ENCODE data around the gene CNTNAP3B. TPM values are rescaled to one million over a fixed set of nuclear protein-coding genes. Genes with fewer than 3 reads are reported as not detected.
A peak's percentile ranks its signal among the peaks of the same experiment; 100 is the strongest.
"Not testable (repeated sequence)": the region's sequence is repeated elsewhere in the genome, so short reads cannot be mapped to it uniquely, and the experiment has no call there.

Gene CNTNAP3B
- polyA plus RNA-seq, 2 of the 4 experiments (the other 2 are of a cell fraction), result 14.4 to 73.3 TPM

DNA sequence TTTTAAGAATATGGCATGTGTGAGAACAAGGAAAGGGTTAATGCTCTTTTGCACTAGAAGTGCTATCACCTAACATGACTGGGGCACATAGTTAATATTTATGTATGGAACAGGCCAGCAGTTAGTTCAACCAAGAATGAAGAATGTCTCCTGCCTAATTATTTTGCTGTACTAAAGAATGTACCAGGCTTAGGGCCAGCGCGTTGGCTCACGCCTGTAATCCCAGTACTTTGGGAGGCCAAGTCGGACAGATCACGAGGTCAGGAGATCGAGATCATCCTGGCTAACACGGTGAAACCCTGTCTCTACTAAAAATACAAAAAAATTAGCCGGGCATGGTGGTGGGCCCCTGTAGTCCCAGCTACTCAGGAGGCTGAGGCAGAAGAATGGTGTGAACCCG, 114.9 kb downstream of the CNTNAP3B start:
- CTCF ChIA-PET; H3K27ac ChIP-seq; DNase-seq (ENCODE audit: low read depth in 1 of 2, low spot score in 1 of 2); H3K4me1 ChIP-seq; H3K4me3 ChIP-seq; POLR2A ChIA-PET; H3K4me2 ChIP-seq; ATAC-seq; H3K9me3 ChIP-seq: not testable (repeated sequence)
- 90% methylated on average over 7 of the region's 9 CpGs for WGBS (ENCODE audit: missing lambda C conversion rate)
- FAIRE-seq, result peak; percentile 74

DNA sequence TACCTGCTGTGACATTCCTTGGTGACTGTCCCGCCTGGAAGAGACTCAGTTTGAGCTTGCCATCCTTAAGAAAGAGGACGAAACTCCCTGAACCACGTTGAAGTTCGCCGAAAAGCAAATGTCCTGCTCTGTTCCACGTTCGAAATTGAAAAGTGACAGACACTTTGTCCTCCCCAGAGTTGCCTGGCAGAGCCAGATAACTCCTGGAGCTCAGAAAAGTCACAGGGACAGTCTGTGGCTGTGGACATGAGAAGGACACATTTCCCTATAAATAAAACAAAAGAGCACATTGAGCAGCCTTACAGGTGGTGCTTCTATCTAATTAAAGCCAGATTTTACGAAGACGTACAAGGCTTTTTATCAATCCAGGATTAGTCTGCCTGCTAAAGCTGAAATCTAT, 137.6 kb downstream of the CNTNAP3B start:
- H3K4me1 ChIP-seq; H3K9me3 ChIP-seq; ATAC-seq; POLR2A ChIA-PET; H3K4me3 ChIP-seq; DNase-seq (ENCODE audit: low read depth in 1 of 2, low spot score in 1 of 2); H3K27ac ChIP-seq; FAIRE-seq; CTCF ChIA-PET; H3K4me2 ChIP-seq: not testable (repeated sequence)
- 89% methylated on average over 9 of the region's 9 CpGs for WGBS (ENCODE audit: missing lambda C conversion rate)

DNA sequence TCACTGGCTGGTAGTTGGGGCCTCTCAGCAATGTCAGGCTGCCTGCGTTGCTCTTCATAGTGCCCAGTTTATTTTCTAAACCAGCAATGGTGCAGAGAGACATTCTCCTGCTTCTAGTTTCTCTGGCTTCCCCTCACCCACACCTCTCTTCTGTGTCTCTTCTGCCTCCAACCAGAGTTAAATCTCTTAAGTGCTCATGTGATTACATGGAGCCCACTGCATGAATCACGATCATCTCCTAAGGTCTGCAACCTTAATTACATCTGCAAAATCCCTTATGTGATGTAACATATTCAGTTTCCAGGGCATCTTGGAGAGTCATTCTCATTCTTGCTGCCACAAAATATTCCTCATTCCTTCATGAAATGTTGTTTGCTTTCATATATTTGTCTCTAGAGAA, 149.0 kb downstream of the CNTNAP3B start:
- H3K9me3 ChIP-seq; H3K4me1 ChIP-seq; DNase-seq (ENCODE audit: low read depth in 1 of 2, low spot score in 1 of 2); ATAC-seq; H3K4me2 ChIP-seq; H3K27ac ChIP-seq; FAIRE-seq; CTCF ChIA-PET; POLR2A ChIA-PET; H3K4me3 ChIP-seq: not testable (repeated sequence)
- WGBS (ENCODE audit: missing lambda C conversion rate), result no CpG with 5 or more reads among the region's 2 CpGs

DNA sequence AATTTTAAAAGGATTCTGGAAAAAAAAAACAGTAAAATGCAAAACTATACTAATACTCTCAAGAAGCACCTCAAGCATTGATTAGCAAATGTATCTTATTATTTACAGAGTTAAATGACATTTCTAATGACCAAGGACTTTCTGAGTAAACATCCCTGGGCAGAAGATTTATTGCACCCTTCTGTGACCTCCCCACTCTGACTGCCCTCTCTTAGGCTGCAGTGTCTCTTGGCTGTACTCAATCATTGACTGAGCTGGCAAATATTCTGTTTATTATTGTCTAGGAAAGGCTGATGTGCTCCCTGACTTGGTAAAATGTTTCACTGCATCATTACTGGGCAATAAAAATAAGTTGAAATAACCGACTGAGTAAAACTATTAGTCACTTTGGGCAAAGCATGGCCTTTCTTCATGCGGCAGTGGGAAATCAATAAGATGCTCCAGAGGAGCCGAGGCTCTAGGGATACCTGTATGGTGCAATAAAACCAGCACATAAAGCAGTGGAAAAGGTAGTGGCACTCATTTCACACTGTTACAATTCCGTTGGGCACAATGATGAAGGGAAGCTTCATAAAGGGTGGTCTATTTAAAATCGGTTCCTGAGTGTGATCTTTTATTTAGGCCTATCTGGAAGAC, 151.1 kb downstream of the CNTNAP3B start:
- ATAC-seq, result not testable (repeated sequence)

DNA sequence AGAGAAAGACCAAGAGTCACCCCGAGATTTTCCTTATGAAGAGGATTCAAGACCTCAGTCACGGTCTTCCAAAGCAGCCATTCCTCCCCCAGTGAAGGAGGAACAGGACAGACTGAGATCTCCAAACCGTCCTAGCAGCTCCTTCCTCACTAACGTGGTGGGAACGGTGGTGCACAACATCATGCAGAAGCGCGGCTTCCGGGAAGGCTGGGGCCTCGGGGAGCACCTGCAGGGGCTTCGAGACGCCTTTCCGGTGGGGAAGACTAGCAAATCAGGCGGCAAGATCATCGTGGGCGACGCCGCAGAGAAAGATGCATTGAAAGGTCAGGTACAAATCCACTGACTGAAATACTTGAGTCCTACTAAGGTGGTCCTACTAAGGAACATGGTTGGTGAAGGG, 154.3 kb downstream of the CNTNAP3B start:
- H3K4me2 ChIP-seq; POLR2A ChIA-PET; H3K4me3 ChIP-seq; DNase-seq (ENCODE audit: low read depth in 1 of 2, low spot score in 1 of 2); ATAC-seq; CTCF ChIA-PET; H3K4me1 ChIP-seq; H3K27ac ChIP-seq; FAIRE-seq; H3K9me3 ChIP-seq: not testable (repeated sequence)
- WGBS (ENCODE audit: missing lambda C conversion rate), result 94% methylated on average over 16 of the region's 17 CpGs

More for the DNA sequence above, 151.1 kb downstream of the CNTNAP3B start:
- FAIRE-seq; DNase-seq (ENCODE audit: low read depth in 1 of 2, low spot score in 1 of 2); POLR2A ChIA-PET; H3K4me2 ChIP-seq; H3K9me3 ChIP-seq; H3K27ac ChIP-seq; H3K4me3 ChIP-seq; CTCF ChIA-PET; H3K4me1 ChIP-seq: not testable (repeated sequence)
- WGBS (ENCODE audit: missing lambda C conversion rate), result 80% methylated on average over 1 of the region's 5 CpGs

DNA sequence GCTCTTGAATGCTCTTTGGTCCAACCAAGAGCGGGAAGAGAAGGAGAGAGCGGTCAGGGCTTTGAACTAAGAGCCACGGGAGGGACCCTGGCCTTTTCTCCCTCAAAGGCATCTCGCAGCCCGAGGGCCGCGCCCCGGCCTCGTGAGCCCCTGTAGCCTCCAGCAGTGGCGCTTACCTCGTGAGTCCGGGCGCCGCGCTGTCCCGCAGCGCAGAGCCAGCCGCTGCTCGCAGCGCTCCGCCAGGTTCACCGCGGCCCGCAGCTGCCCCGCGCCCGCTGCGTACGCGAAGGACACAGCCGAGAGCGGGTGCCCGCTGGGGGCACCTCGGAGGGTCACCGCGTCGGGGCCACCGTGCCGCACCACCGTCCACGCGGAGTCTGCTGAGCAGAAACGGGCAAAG, 176.2 kb downstream of the CNTNAP3B start:
- WGBS (ENCODE audit: missing lambda C conversion rate), result 97% methylated on average over 43 of the region's 43 CpGs
- CTCF ChIA-PET; DNase-seq (ENCODE audit: low read depth in 1 of 2, low spot score in 1 of 2); H3K27ac ChIP-seq; POLR2A ChIA-PET; H3K4me2 ChIP-seq; FAIRE-seq; H3K9me3 ChIP-seq; ATAC-seq; H3K4me3 ChIP-seq; H3K4me1 ChIP-seq: not testable (repeated sequence)

DNA sequence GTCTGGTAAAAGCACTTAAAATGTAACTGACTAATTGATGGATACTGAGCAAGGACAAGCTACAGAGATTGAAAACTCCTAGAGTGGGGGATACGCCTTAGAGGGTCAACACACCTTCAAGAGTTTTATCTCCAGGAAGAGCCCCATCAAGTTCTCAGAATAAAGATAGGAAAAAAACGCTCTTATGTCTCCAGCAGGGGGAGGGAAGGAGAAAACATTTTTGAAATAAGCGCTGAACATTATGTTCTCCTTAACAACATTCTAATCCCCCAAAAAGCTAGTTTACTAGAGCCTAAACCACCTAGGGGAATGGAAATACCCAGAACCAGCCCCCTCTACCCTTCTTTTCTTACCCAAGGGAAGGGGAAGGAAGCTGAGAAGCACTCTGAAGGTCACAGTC, 187.5 kb downstream of the CNTNAP3B start:
- POLR2A ChIA-PET, H3K9me3 ChIP-seq, H3K4me2 ChIP-seq, H3K27ac ChIP-seq, H3K4me1 ChIP-seq, CTCF ChIA-PET, FAIRE-seq, H3K4me3 ChIP-seq: not testable (repeated sequence)
- 85% methylated on average over 3 of the region's 3 CpGs for WGBS (ENCODE audit: missing lambda C conversion rate)
- ATAC-seq (peak; percentile 43 to 71; a peak in 3 of 6 replicates), DNase-seq (ENCODE audit: low read depth in 1 of 2, low spot score in 1 of 2) (peak in 1 of 2 experiments; percentile 9)
- TF ChIP-seq RAD21 (conservative IDR thresholded peaks at IDR 0.05 in 1 of 2, IDR thresholded peaks at IDR 0.05 in 1 of 2), result peak in 1 of 2 experiments; percentile 18; a peak in 1 of 5 replicates
- TF ChIP-seq, protein P1, sequence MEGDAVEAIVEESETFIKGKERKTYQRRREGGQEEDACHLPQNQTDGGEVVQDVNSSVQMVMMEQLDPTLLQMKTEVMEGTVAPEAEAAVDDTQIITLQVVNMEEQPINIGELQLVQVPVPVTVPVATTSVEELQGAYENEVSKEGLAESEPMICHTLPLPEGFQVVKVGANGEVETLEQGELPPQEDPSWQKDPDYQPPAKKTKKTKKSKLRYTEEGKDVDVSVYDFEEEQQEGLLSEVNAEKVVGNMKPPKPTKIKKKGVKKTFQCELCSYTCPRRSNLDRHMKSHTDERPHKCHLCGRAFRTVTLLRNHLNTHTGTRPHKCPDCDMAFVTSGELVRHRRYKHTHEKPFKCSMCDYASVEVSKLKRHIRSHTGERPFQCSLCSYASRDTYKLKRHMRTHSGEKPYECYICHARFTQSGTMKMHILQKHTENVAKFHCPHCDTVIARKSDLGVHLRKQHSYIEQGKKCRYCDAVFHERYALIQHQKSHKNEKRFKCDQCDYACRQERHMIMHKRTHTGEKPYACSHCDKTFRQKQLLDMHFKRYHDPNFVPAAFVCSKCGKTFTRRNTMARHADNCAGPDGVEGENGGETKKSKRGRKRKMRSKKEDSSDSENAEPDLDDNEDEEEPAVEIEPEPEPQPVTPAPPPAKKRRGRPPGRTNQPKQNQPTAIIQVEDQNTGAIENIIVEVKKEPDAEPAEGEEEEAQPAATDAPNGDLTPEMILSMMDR (IDR thresholded peaks at IDR 0.05), result 0 out of 3 replicates have a peak, but pooled peaks have one; percentile 6

DNA sequence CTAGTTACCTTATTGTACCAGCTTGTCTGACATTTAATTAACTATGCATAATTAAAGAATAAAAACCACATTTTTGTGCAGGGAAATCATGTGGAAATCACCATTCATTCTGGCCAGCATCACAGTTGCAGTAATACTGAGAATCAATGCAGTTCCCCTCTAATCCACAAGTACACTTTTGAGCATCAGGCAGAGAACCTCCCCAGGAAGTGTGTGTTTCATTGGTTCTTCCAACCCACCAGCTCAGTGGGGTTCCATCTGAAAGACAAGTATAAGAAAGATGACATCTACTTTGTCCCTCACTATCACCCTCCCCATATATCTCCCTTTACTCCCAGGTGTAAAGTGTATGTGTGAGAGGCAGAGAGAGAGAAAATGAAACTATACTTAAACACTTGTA, 191.1 kb downstream of the CNTNAP3B start:
- H3K4me1 ChIP-seq; POLR2A ChIA-PET; CTCF ChIA-PET; FAIRE-seq; H3K4me2 ChIP-seq; H3K4me3 ChIP-seq; H3K27ac ChIP-seq; DNase-seq (ENCODE audit: low read depth in 1 of 2, low spot score in 1 of 2); H3K9me3 ChIP-seq: not testable (repeated sequence)
- peak; percentile 43 to 55; a peak in 2 of 6 replicates for ATAC-seq

DNA sequence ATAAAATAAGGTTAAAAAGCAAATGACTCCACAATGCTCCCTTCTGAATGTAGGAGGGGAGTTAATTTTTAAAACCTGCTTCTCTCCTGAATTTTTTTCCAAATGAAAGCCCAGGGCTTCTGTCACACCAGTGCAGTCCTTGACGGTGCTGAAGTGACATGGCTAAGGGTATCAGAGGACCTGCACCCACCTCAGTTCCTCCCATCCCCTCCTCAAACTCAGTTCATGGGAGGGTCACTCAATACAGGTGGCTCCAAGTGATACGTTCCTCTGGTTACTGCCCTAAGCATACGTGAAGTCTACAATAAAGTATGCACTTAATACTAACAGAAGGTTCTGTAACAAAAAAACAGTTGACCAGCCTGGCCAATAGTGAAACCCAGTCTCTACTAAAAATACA, 193.5 kb downstream of the CNTNAP3B start:
- DNase-seq (ENCODE audit: low read depth in 1 of 2, low spot score in 1 of 2); H3K4me3 ChIP-seq; CTCF ChIA-PET; FAIRE-seq; ATAC-seq; H3K27ac ChIP-seq; POLR2A ChIA-PET; H3K4me2 ChIP-seq; H3K9me3 ChIP-seq; H3K4me1 ChIP-seq: not testable (repeated sequence)
- 81% methylated on average over 3 of the region's 3 CpGs for WGBS (ENCODE audit: missing lambda C conversion rate)

DNA sequence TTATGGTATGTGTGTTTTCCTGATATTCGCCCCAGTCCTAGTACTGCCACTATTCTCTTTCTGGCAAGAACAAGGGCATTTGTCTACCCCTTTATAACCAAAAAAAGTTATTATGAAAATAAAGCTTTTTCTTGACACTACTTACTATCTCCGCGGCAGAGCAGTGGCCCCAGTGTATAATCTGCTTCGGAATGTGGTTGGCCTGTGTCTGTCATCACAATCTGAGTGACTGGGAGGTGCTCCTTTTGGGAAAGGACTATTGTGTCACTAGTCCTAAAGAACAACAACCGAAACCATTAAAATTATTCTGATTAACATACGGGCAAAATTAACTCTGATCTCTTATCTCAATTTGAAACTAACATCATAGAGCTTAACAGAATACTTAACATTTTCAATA, 200.1 kb downstream of the CNTNAP3B start:
- H3K9me3 ChIP-seq; FAIRE-seq; H3K4me1 ChIP-seq; POLR2A ChIA-PET; H3K4me3 ChIP-seq; DNase-seq (ENCODE audit: low read depth in 1 of 2, low spot score in 1 of 2); CTCF ChIA-PET; H3K27ac ChIP-seq; ATAC-seq; H3K4me2 ChIP-seq: not testable (repeated sequence)
- 92% methylated on average over 6 of the region's 6 CpGs for WGBS (ENCODE audit: missing lambda C conversion rate)

DNA sequence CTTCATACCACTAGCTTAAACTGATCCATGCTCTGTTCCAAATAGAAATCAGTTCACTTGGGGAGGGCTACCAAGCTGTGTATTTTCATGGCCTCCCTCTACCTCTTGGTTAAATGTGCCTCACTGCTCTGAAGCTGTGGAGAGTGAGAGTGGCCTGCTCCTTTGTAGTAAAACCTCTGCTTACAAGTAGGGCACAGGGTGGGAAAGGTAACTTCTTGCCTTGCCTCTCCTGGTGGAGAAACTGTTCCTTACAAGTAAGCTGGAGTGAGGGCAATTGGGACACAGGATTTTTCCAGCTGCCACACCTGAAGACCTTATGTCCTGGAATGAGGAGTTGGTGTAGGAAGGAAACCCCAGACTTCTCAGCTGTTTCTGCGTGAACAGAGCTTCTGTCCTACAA, 211.9 kb downstream of the CNTNAP3B start:
- DNase-seq (ENCODE audit: low read depth in 1 of 2, low spot score in 1 of 2); POLR2A ChIA-PET; ATAC-seq; H3K4me2 ChIP-seq; FAIRE-seq; H3K27ac ChIP-seq; H3K9me3 ChIP-seq; H3K4me1 ChIP-seq; CTCF ChIA-PET; H3K4me3 ChIP-seq: not testable (repeated sequence)
- 41% methylated on average over 1 of the region's 1 CpG for WGBS (ENCODE audit: missing lambda C conversion rate)

All from A549 (cell line).